CD4-positive, CD25-positive, alpha-beta regulatory T cell (primary cell): ENCODE measurements around the gene ZNF618. TPM values are rescaled to one million over a fixed set of nuclear protein-coding genes. Genes with fewer than 3 reads are reported as not detected.
A peak's percentile ranks its signal among the peaks of the same experiment; 100 is the strongest.

ENCODE experiments used
- ATAC-seq, 2 donors: fragments of 150-1000 bp; cut with Tn5 transposase; one replicate each; pipeline ENCODE4 v1.10.0; 2021; ENCODE audit warnings: low read depth in 2 of 2, moderate number of reproducible peaks in 2 of 2, moderate library complexity in 1 of 2
- DNase-seq, 3 donors: peaks; one replicate each; pipeline versions ENCODE4 v3.0.0 to v3.0.0-alpha.2; 2012 to 2022; ENCODE audit warnings: mixed read lengths in 1 of 3
- H3K27ac ChIP-seq: one replicate; pipeline ENCODE4 v1.7.0; 2013; ENCODE audit warnings: mild to moderate bottlenecking, low read length; ENCODE audit not compliant: insufficient read depth, poor library complexity, severe bottlenecking
- H3K27me3 ChIP-seq: one replicate; pipeline ENCODE4 v1.7.0; 2013; ENCODE audit warnings: low read length; ENCODE audit not compliant: control insufficient read depth, insufficient read depth
- H3K36me3 ChIP-seq: one replicate; pipeline ENCODE4 v1.7.0; 2013; ENCODE audit warnings: mild to moderate bottlenecking, low read length, moderate library complexity; ENCODE audit not compliant: control insufficient read depth, insufficient read depth
- H3K4me1 ChIP-seq: 2 replicates; pipeline ENCODE4 v1.7.0; 2013; ENCODE audit warnings: mild to moderate bottlenecking, low read length; ENCODE audit not compliant: insufficient read depth, control insufficient read depth, poor library complexity, severe bottlenecking
- H3K4me3 ChIP-seq: one replicate; pipeline ENCODE4 v1.7.0; 2013; ENCODE audit warnings: low read depth, mild to moderate bottlenecking, low read length, moderate library complexity
- H3K9me3 ChIP-seq, 2 experiments: 1 replicate in 1 of 2; 2 replicates in 1 of 2; pipeline ENCODE4 v1.7.0; 2013; ENCODE audit warnings: low read length in 2 of 2, mild to moderate bottlenecking in 1 of 2, moderate library complexity in 1 of 2; ENCODE audit not compliant: control insufficient read depth in 2 of 2
- H3K27ac Mint-ChIP-seq, 3 donors: one replicate each; pipeline ENCODE4 v1.8.0; 2020 to 2022; ENCODE audit warnings: mild to moderate bottlenecking in 3 of 3, mixed read lengths in 3 of 3, moderate library complexity in 2 of 3
- H3K27me3 Mint-ChIP-seq: one replicate; pipeline ENCODE4 v1.8.0; 2022; ENCODE audit warnings: mild to moderate bottlenecking, mixed read lengths
- H3K36me3 Mint-ChIP-seq: one replicate; pipeline ENCODE4 v1.8.0; 2020; ENCODE audit warnings: mixed read lengths
- H3K4me1 Mint-ChIP-seq, 4 donors: one replicate each; pipeline ENCODE4 v1.8.0; 2020 to 2022; ENCODE audit warnings: mixed read lengths in 4 of 4, mild to moderate bottlenecking in 1 of 4
- H3K4me3 Mint-ChIP-seq, 4 donors: one replicate each; pipeline ENCODE4 v1.8.0; 2020 to 2022; ENCODE audit warnings: mild to moderate bottlenecking in 4 of 4, mixed read lengths in 4 of 4, moderate library complexity in 3 of 4
- H3K9me3 Mint-ChIP-seq, 7 donors: one replicate each; pipeline ENCODE4 v1.8.0; 2020 to 2022; ENCODE audit warnings: mixed read lengths in 7 of 7, mild to moderate bottlenecking in 3 of 7, moderate library complexity in 2 of 7
- polyA plus RNA-seq, 4 donors: library from polyadenylated mRNA; unstranded; fragments of 300-500 nt; fragmentation: Illumina TruSeq; gene quantifications; one replicate each; pipeline ENCODE4 v1.2.3, GENCODE V29; 2021
- total RNA-seq: library from RNA; stranded (reverse); gene quantifications from one replicate; pipeline ENCODE4 v1.2.3, GENCODE V29; 2022

ZNF618 gene
- total and polyA plus RNA-seq, 5 donors from 2014 or later, result 0.86 TPM; not detected in 4

GRCh38 chr9:113948891-113949570 is 72.9 kb downstream of the ZNF618 start:
- Mint-ChIP-seq H3K27me3 (no peaks in the 10 kb centered on the region), H3K27ac (no peak overlapping the region), H3K4me1 (no peaks in the 10 kb centered on the region), H3K4me3 (no peak overlapping the region), H3K36me3 (no peaks in the 10 kb centered on the region), H3K9me3 (peaks cover 0 to 5% (median 0%) of the 10 kb centered on the region in 7 donors)
- ATAC-seq, result no peak
- Histone ChIP-seq H3K4me1 (no peaks in the 10 kb centered on the region), H3K27ac (no peak overlapping the region), H3K4me3 (no peak overlapping the region), H3K9me3 (no peaks in the 10 kb centered on the region), H3K27me3 (no peaks in the 10 kb centered on the region), H3K36me3 (no peaks in the 10 kb centered on the region)
- DNase-seq, result no peak

GRCh38 chr9:113949571-113950078 is 73.5 kb downstream of the ZNF618 start:
- no peak for ATAC-seq

GRCh38 chr9:113950195-113951031 is 74.3 kb downstream of the ZNF618 start:
- Mint-ChIP-seq H3K27ac (no peak overlapping the region), H3K4me1 (no peaks in the 10 kb centered on the region), H3K27me3 (no peaks in the 10 kb centered on the region), H3K36me3 (no peaks in the 10 kb centered on the region), H3K4me3 (no peak overlapping the region), H3K9me3 (peaks cover 0 to 3% (median 0%) of the 10 kb centered on the region in 7 donors)
- H3K4me3 ChIP-seq, result no peak overlapping the region
- no peaks in the 10 kb centered on the region for H3K9me3 ChIP-seq
- H3K4me1 ChIP-seq, result no peaks in the 10 kb centered on the region
- H3K27ac ChIP-seq, result no peak overlapping the region
- no peaks in the 10 kb centered on the region for H3K36me3 ChIP-seq
- ATAC-seq (no peak), DNase-seq (no peak)
- no peaks in the 10 kb centered on the region for H3K27me3 ChIP-seq

More at GRCh38 chr9:113949571-113950078, 73.5 kb downstream of the ZNF618 start:
- no peak overlapping the region for H3K4me3 ChIP-seq
- peaks cover 0 to 5% (median 0%) of the 10 kb centered on the region in 7 donors for H3K9me3 Mint-ChIP-seq
- H3K4me3 Mint-ChIP-seq, result no peak overlapping the region
- no peaks in the 10 kb centered on the region for H3K27me3 Mint-ChIP-seq
- no peaks in the 10 kb centered on the region for H3K4me1 ChIP-seq
- no peaks in the 10 kb centered on the region for H3K27me3 ChIP-seq
- no peaks in the 10 kb centered on the region for H3K36me3 Mint-ChIP-seq
- no peak for DNase-seq
- no peaks in the 10 kb centered on the region for H3K9me3 ChIP-seq
- peak overlapping the region in 1 of 3 donors; percentile 87 for H3K27ac Mint-ChIP-seq
- H3K27ac ChIP-seq, result no peak overlapping the region
- H3K4me1 Mint-ChIP-seq, result no peaks in the 10 kb centered on the region
- H3K36me3 ChIP-seq, result no peaks in the 10 kb centered on the region

GRCh38 chr9:113951032-113951372 is 74.9 kb downstream of the ZNF618 start:
- H3K36me3 Mint-ChIP-seq, result no peaks in the 10 kb centered on the region
- no peak for DNase-seq
- Histone ChIP-seq H3K27me3 (no peaks in the 10 kb centered on the region), H3K27ac (no peak overlapping the region), H3K4me3 (no peak overlapping the region), H3K4me1 (no peaks in the 10 kb centered on the region), H3K36me3 (no peaks in the 10 kb centered on the region), H3K9me3 (no peaks in the 10 kb centered on the region)
- no peaks in the 10 kb centered on the region for H3K27me3 Mint-ChIP-seq
- ATAC-seq, result no peak
- no peak overlapping the region for H3K27ac Mint-ChIP-seq
- H3K9me3 Mint-ChIP-seq, result peaks cover 0 to 3% (median 0%) of the 10 kb centered on the region in 7 donors
- no peaks in the 10 kb centered on the region for H3K4me1 Mint-ChIP-seq
- H3K4me3 Mint-ChIP-seq, result no peak overlapping the region

GRCh38 chr9:113952676-113953075 is 76.6 kb downstream of the ZNF618 start:
- no peak overlapping the region for H3K4me3 Mint-ChIP-seq
- Histone ChIP-seq H3K27me3 (no peaks in the 10 kb centered on the region), H3K9me3 (no peaks in the 10 kb centered on the region), H3K4me1 (no peaks in the 10 kb centered on the region), H3K36me3 (no peaks in the 10 kb centered on the region), H3K27ac (no peak overlapping the region), H3K4me3 (no peak overlapping the region)
- no peak overlapping the region for H3K27ac Mint-ChIP-seq
- H3K9me3 Mint-ChIP-seq, result peaks cover 0 to 3% (median 0%) of the 10 kb centered on the region in 7 donors
- no peaks in the 10 kb centered on the region for H3K4me1 Mint-ChIP-seq
- ATAC-seq (no peak), DNase-seq (no peak)
- no peaks in the 10 kb centered on the region for H3K27me3 Mint-ChIP-seq
- no peaks in the 10 kb centered on the region for H3K36me3 Mint-ChIP-seq

GRCh38 chr9:113953531-113953930 is 77.4 kb downstream of the ZNF618 start:
- Histone ChIP-seq H3K36me3 (no peaks in the 10 kb centered on the region), H3K9me3 (no peaks in the 10 kb centered on the region), H3K4me3 (no peak overlapping the region), H3K27ac (no peak overlapping the region), H3K27me3 (no peaks in the 10 kb centered on the region), H3K4me1 (no peaks in the 10 kb centered on the region)
- H3K27me3 Mint-ChIP-seq, result no peaks in the 10 kb centered on the region
- no peaks in the 10 kb centered on the region for H3K36me3 Mint-ChIP-seq
- H3K4me3 Mint-ChIP-seq, result no peak overlapping the region
- no peaks in the 10 kb centered on the region for H3K4me1 Mint-ChIP-seq
- ATAC-seq, result no peak
- DNase-seq, result no peak
- no peak overlapping the region for H3K27ac Mint-ChIP-seq
- peaks cover 0 to 3% (median 0%) of the 10 kb centered on the region in 7 donors for H3K9me3 Mint-ChIP-seq

- Mint-ChIP-seq H3K36me3 (no peaks in the 10 kb centered on the region), H3K4me1 (no peaks in the 10 kb centered on the region), H3K27ac (no peak overlapping the region), H3K27me3 (no peaks in the 10 kb centered on the region), H3K9me3 (peaks cover 0 to 3% (median 0%) of the 10 kb centered on the region in 7 donors), H3K4me3 (no peak overlapping the region)
- Histone ChIP-seq H3K4me1 (no peaks in the 10 kb centered on the region), H3K27me3 (no peaks in the 10 kb centered on the region), H3K36me3 (no peaks in the 10 kb centered on the region), H3K4me3 (no peak overlapping the region), H3K9me3 (no peaks in the 10 kb centered on the region), H3K27ac (no peak overlapping the region)
- DNase-seq (no peak), ATAC-seq (no peak)
Measured at GRCh38 chr9:113954591-113954990, 78.5 kb downstream of the ZNF618 start.
